Thyroid gland (tissue), 4 donors: ENCODE measurements around the gene PCDHGB7. TPM values are rescaled to one million over a fixed set of nuclear protein-coding genes. Genes with fewer than 3 reads are reported as not detected.

ENCODE experiments used
- total RNA-seq, 4 donors: library from RNA; depleted of rRNA; stranded (reverse); fragments of >200 nt; gene quantifications; one replicate each; pipeline ENCODE4 v1.2.3, GENCODE V29; 2016

The PCDHGB7 gene
- total RNA-seq, 4 donors from 2014 or later = 9.5 to 19.7 (median 11.3) TPM

Other genes with a start within 250 kb of the PCDHGB7 start
- 1 to 10 TPM in 3 of 4 donors, under 1 TPM in 1; 0.67 to 2.8 (median 2.1) TPM for gene PCDHB7, start 245.0 kb upstream of the PCDHGB7 start, total RNA-seq
- 1 to 10 TPM in 3 of 4 donors, under 1 TPM in 1; 0.67 to 2.6 (median 1.8) TPM for gene PCDHB8, start 239.9 kb upstream of the PCDHGB7 start, total RNA-seq
- 1 to 10 TPM; 3.5 to 4.8 (median 4.1) TPM for gene PCDHB16, start 235.3 kb upstream of the PCDHGB7 start, total RNA-seq
- gene PCDHB9, start 230.5 kb upstream of the PCDHGB7 start, total RNA-seq = 1 to 10 TPM; 2.0 to 3.9 (median 3.0) TPM
- gene PCDHB10, start 225.3 kb upstream of the PCDHGB7 start, total RNA-seq = 1 to 10 TPM; 1.6 to 3.1 (median 2.4) TPM
- 1 to 10 TPM; 2.0 to 3.4 (median 2.5) TPM for gene PCDHB11, start 218.1 kb upstream of the PCDHGB7 start, total RNA-seq
- gene PCDHB12, start 209.0 kb upstream of the PCDHGB7 start, total RNA-seq = 1 to 10 TPM; 1.1 to 3.6 (median 2.4) TPM
- 1 to 10 TPM; 4.0 to 7.2 (median 5.2) TPM for gene PCDHB13, start 203.8 kb upstream of the PCDHGB7 start, total RNA-seq
- 1 to 10 TPM; 3.5 to 6.5 (median 4.0) TPM for gene PCDHB14, start 194.3 kb upstream of the PCDHGB7 start, total RNA-seq
- gene PCDHB15, start 172.3 kb upstream of the PCDHGB7 start, total RNA-seq = 1 to 10 TPM; 3.8 to 6.8 (median 5.5) TPM
- 1 to 10 TPM in 2 of 4 donors, not detected in 2; 1.6 to 4.5 TPM for gene SLC25A2, start 113.6 kb upstream of the PCDHGB7 start, total RNA-seq
- gene TAF7, start 96.9 kb upstream of the PCDHGB7 start, total RNA-seq = 10 to 100 TPM; 48.0 to 72.6 (median 60.9) TPM
- gene PCDHGA1, start 87.2 kb upstream of the PCDHGB7 start, total RNA-seq = 1 to 10 TPM in 2 of 4 donors, under 1 TPM in 2; 0.40 to 1.3 (median 0.87) TPM
- 1 to 10 TPM; 4.3 to 6.4 (median 5.6) TPM for gene PCDHGA2, start 78.9 kb upstream of the PCDHGB7 start, total RNA-seq
- gene PCDHGA3, start 73.8 kb upstream of the PCDHGB7 start, total RNA-seq = 1 to 10 TPM; 3.0 to 4.7 (median 4.1) TPM
- 1 to 10 TPM; 3.9 to 7.5 (median 6.0) TPM for gene PCDHGB1, start 67.6 kb upstream of the PCDHGB7 start, total RNA-seq
- gene PCDHGA4, start 62.7 kb upstream of the PCDHGB7 start, total RNA-seq = 1 to 10 TPM; 3.5 to 7.7 (median 4.4) TPM
- gene PCDHGB2, start 57.7 kb upstream of the PCDHGB7 start, total RNA-seq = 1 to 10 TPM; 4.4 to 7.6 (median 6.6) TPM
- 1 to 10 TPM; 3.5 to 5.3 (median 4.2) TPM for gene PCDHGA5, start 53.5 kb upstream of the PCDHGB7 start, total RNA-seq
- 1 to 10 TPM; 5.1 to 9.2 (median 5.8) TPM for gene PCDHGB3, start 47.4 kb upstream of the PCDHGB7 start, total RNA-seq
- gene PCDHGA6, start 43.8 kb upstream of the PCDHGB7 start, total RNA-seq = 1 to 10 TPM; 5.6 to 7.3 (median 5.8) TPM
- 1 to 10 TPM; 5.1 to 9.8 (median 7.8) TPM for gene PCDHGA7, start 34.9 kb upstream of the PCDHGB7 start, total RNA-seq
- gene PCDHGB4, start 30.0 kb upstream of the PCDHGB7 start, total RNA-seq = 10 to 100 TPM; 10.4 to 12.5 (median 10.4) TPM
- 1 to 10 TPM; 2.9 to 5.8 (median 4.7) TPM for gene PCDHGA8, start 25.0 kb upstream of the PCDHGB7 start, total RNA-seq
- gene PCDHGB5, start 19.7 kb upstream of the PCDHGB7 start, total RNA-seq = 10 to 100 TPM; 17.2 to 22.6 (median 20.2) TPM
- 10 to 100 TPM in 3 of 4 donors, 1 to 10 TPM in 1; 9.7 to 12.1 (median 11.0) TPM for gene PCDHGA9, start 14.9 kb upstream of the PCDHGB7 start, total RNA-seq
- gene PCDHGB6, start 9.7 kb upstream of the PCDHGB7 start, total RNA-seq = 10 to 100 TPM in 3 of 4 donors, 1 to 10 TPM in 1; 9.5 to 11.4 (median 10.9) TPM
- gene PCDHGA10, start 4.7 kb upstream of the PCDHGB7 start, total RNA-seq = 10 to 100 TPM in 1 of 4 donors, 1 to 10 TPM in 3; 8.7 to 17.1 (median 9.3) TPM
- gene PCDHGA11, start 3.4 kb downstream of the PCDHGB7 start, total RNA-seq = 1 to 10 TPM; 8.0 to 9.5 (median 8.2) TPM
- gene PCDHGA12, start 12.8 kb downstream of the PCDHGB7 start, total RNA-seq = 10 to 100 TPM in 2 of 4 donors, 1 to 10 TPM in 2; 9.4 to 13.5 (median 10.7) TPM
- 10 to 100 TPM; 24.7 to 31.5 (median 27.6) TPM for gene PCDHGC3, start 58.3 kb downstream of the PCDHGB7 start, total RNA-seq
- 10 to 100 TPM in 1 of 4 donors, 1 to 10 TPM in 3; 2.5 to 10.7 (median 4.8) TPM for gene PCDHGC4, start 67.4 kb downstream of the PCDHGB7 start, total RNA-seq
- 1 to 10 TPM; 1.8 to 3.4 (median 2.1) TPM for gene PCDHGC5, start 71.4 kb downstream of the PCDHGB7 start, total RNA-seq
- gene DIAPH1, start 201.3 kb downstream of the PCDHGB7 start, total RNA-seq = 100 to 1,000 TPM in 1 of 4 donors, 10 to 100 TPM in 3; 82.1 to 103 (median 89.7) TPM
- 10 to 100 TPM; 44.2 to 62.7 (median 54.6) TPM for gene HDAC3, start 219.2 kb downstream of the PCDHGB7 start, total RNA-seq
- 1 to 10 TPM; 2.4 to 5.7 (median 4.6) TPM for gene RELL2, start 219.3 kb downstream of the PCDHGB7 start, total RNA-seq
- 10 to 100 TPM; 15.2 to 28.3 (median 22.7) TPM for gene FCHSD1, start 233.7 kb downstream of the PCDHGB7 start, total RNA-seq